Neuronal stem cell (in vitro differentiated cells): ENCODE measurements around the gene EIF2B2.
"Not testable (repeated sequence)": the region's sequence is repeated elsewhere in the genome, so short reads cannot be mapped to it uniquely, and the experiment has no call there.

ENCODE experiments used
- DNase-seq: peaks from one replicate; pipeline ENCODE4 v3.0.0-alpha.2; 2013; ENCODE audit warnings: low spot score
- H2AFZ ChIP-seq: one replicate; pipeline ENCODE4 v1.6.1; 2013; ENCODE audit warnings: mild to moderate bottlenecking, low read length, inconsistent platforms
- H2AK5ac ChIP-seq: 2 replicates; pipeline ENCODE4 v1.6.1; 2013; ENCODE audit warnings: low read depth, mild to moderate bottlenecking, inconsistent platforms, low read length, moderate library complexity, mixed read lengths
- H2BK120ac ChIP-seq: 2 replicates; pipeline ENCODE4 v1.6.1; 2013; ENCODE audit warnings: low read depth, mild to moderate bottlenecking, inconsistent platforms, low read length, moderate library complexity, mixed read lengths
- H2BK12ac ChIP-seq: one replicate; pipeline ENCODE4 v1.6.1; 2013; ENCODE audit warnings: low read length, inconsistent platforms
- H2BK15ac ChIP-seq: 2 replicates; pipeline ENCODE4 v1.6.1; 2013; ENCODE audit warnings: mild to moderate bottlenecking, low read length, inconsistent platforms, mixed read lengths
- H2BK5ac ChIP-seq: one replicate; pipeline ENCODE4 v1.6.1; 2013; ENCODE audit warnings: inconsistent platforms, mild to moderate bottlenecking, low read length, moderate library complexity
- H3K14ac ChIP-seq: one replicate; pipeline ENCODE4 v1.6.1; 2013; ENCODE audit warnings: low read length, inconsistent platforms
- H3K18ac ChIP-seq: 2 replicates; pipeline ENCODE4 v1.6.1; 2013; ENCODE audit warnings: low read length, inconsistent platforms
- H3K23ac ChIP-seq: 2 replicates; pipeline ENCODE4 v1.6.1; 2013; ENCODE audit warnings: low read depth, mild to moderate bottlenecking, mixed read lengths, low read length, inconsistent platforms; ENCODE audit not compliant: poor library complexity
- H3K27ac ChIP-seq: replicated peaks from 3 replicates; pipeline ENCODE4 v1.5.1; 2013; ENCODE audit warnings: low read length, inconsistent platforms
- H3K27me3 ChIP-seq, 3 experiments: 2 replicates each; pipeline ENCODE4 v1.6.1; 2013; ENCODE audit warnings: low read length in 3 of 3, mild to moderate bottlenecking in 2 of 3, inconsistent platforms in 1 of 3, low read depth in 1 of 3, mixed read lengths in 1 of 3, moderate library complexity in 1 of 3; ENCODE audit not compliant: control insufficient read depth in 3 of 3, insufficient read depth in 3 of 3
- H3K36me3 ChIP-seq, 2 donors: replicated peaks in 1 of 2; 2 replicates each; pipeline ENCODE4 v1.6.1; 2013; ENCODE audit warnings: low read length in 2 of 2; ENCODE audit not compliant: control insufficient read depth in 2 of 2, insufficient read depth in 2 of 2
- H3K4ac ChIP-seq: 2 replicates; pipeline ENCODE4 v1.6.1; 2013; ENCODE audit warnings: inconsistent platforms, mild to moderate bottlenecking, low read length, moderate library complexity
- H3K4me1 ChIP-seq, 2 donors: 1 replicate in 1 of 2; 2 replicates in 1 of 2; pipeline ENCODE4 v1.6.1; 2013; ENCODE audit warnings: low read length in 2 of 2, low read depth in 1 of 2; ENCODE audit not compliant: control insufficient read depth in 2 of 2, insufficient read depth in 1 of 2
- H3K4me2 ChIP-seq: one replicate; pipeline ENCODE4 v1.6.1; 2013; ENCODE audit warnings: mild to moderate bottlenecking, low read length, inconsistent platforms; ENCODE audit not compliant: insufficient read depth, poor library complexity, severe bottlenecking
- H3K4me3 ChIP-seq, 2 donors: 2 replicates each; pipeline ENCODE4 v1.5.1; 2013; ENCODE audit warnings: low read length in 2 of 2, mild to moderate bottlenecking in 2 of 2, inconsistent platforms in 1 of 2, moderate library complexity in 1 of 2
- H3K79me1 ChIP-seq: one replicate; pipeline ENCODE4 v1.6.1; 2013; ENCODE audit warnings: low read depth, mild to moderate bottlenecking, inconsistent platforms, low read length, moderate library complexity
- H3K9ac ChIP-seq: one replicate; pipeline ENCODE4 v1.6.1; 2013; ENCODE audit warnings: mild to moderate bottlenecking, low read depth, low read length, inconsistent platforms; ENCODE audit not compliant: poor library complexity
- H3K9me3 ChIP-seq, 2 donors: replicated peaks in 1 of 2; 2 replicates each; pipeline versions ENCODE3 to v1.6.1; 2013; ENCODE audit warnings: low read length in 2 of 2, mild to moderate bottlenecking in 2 of 2, inconsistent platforms in 1 of 2, low read depth in 1 of 2, mixed read lengths in 1 of 2, moderate library complexity in 1 of 2; ENCODE audit not compliant: control insufficient read depth in 2 of 2, insufficient read depth in 1 of 2
- H4K8ac ChIP-seq: one replicate; pipeline ENCODE4 v1.6.1; 2013; ENCODE audit warnings: low read depth, mild to moderate bottlenecking, inconsistent platforms, low read length, moderate library complexity
- H4K91ac ChIP-seq: one replicate; pipeline ENCODE4 v1.6.1; 2013; ENCODE audit warnings: low read length, low read depth, mild to moderate bottlenecking, inconsistent platforms; ENCODE audit not compliant: poor library complexity
- WGBS, 2 donors: extraction: QIAGEN DNeasy Blood & Tissue Kit; methylation state at CpG; one replicate each; pipeline ENCODE4 v1.1.7; 2013; ENCODE audit warnings: missing lambda C conversion rate in 2 of 2, mixed read lengths in 1 of 2; ENCODE audit not compliant: insufficient read length in 2 of 2, insufficient replicate concordance in 1 of 2; ENCODE audit errors: extremely low coverage in 2 of 2; 5-methylcytosine and 5-hydroxymethylcytosine counted together

The EIF2B2 gene

GRCh38 chr14:74994182-74994581, 8.5 kb upstream of the EIF2B2 start:
- not testable (repeated sequence) for H2BK5ac ChIP-seq, H2BK15ac ChIP-seq, H2BK120ac ChIP-seq, H3K27me3 ChIP-seq, H3K36me3 ChIP-seq, H3K9ac ChIP-seq, H3K4me3 ChIP-seq, H2BK12ac ChIP-seq, H3K79me1 ChIP-seq, H3K27ac ChIP-seq, H3K4me2 ChIP-seq, H3K14ac ChIP-seq, H3K23ac ChIP-seq, H4K8ac ChIP-seq, H3K4ac ChIP-seq, H3K18ac ChIP-seq, H4K91ac ChIP-seq, H2AFZ ChIP-seq, H3K9me3 ChIP-seq, DNase-seq, H2AK5ac ChIP-seq, H3K4me1 ChIP-seq
- WGBS, 2 donors: no CpG with 5 or more reads among the region's 28 CpGs

- not testable (repeated sequence) for H3K14ac ChIP-seq, H2BK15ac ChIP-seq, H3K4me3 ChIP-seq
These were observed 6.9 kb upstream of the EIF2B2 start for GRCh38 chr14:74995781-74996180.

GRCh38 chr14:75001261-75001660, 1.5 kb upstream of the EIF2B2 start:
- Histone ChIP-seq H4K91ac (no peak overlapping the region), H3K4me3 (no peak overlapping the region), H3K9ac (no peak overlapping the region), H2AK5ac (no peak overlapping the region), H3K27me3 (no peaks in the 10 kb centered on the region), H3K14ac (no peak overlapping the region), H4K8ac (no peak overlapping the region), H2BK120ac (no peak overlapping the region), H3K4me2 (no peak overlapping the region), H2BK15ac (no peak overlapping the region), H3K9me3 (no peaks in the 10 kb centered on the region), H3K27ac (no peak overlapping the region), H2BK5ac (no peak overlapping the region), H3K23ac (no peak overlapping the region), H3K4ac (no peak overlapping the region), H2AFZ (no peak overlapping the region), H3K4me1 (peaks cover 4 to 6% of the 10 kb centered on the region in 2 donors), H2BK12ac (no peak overlapping the region), H3K36me3 (peaks cover 4 to 23% of the 10 kb centered on the region in 2 donors), H3K79me1 (peaks cover 8% of the 10 kb centered on the region), H3K18ac (no peak overlapping the region)
- WGBS, 2 donors: no CpG with 5 or more reads among the region's 2 CpGs
- no peak for DNase-seq

More at GRCh38 chr14:74995781-74996180, 6.9 kb upstream of the EIF2B2 start:
- H3K36me3 ChIP-seq, H4K8ac ChIP-seq, H4K91ac ChIP-seq, H3K4ac ChIP-seq, DNase-seq, H2BK12ac ChIP-seq, H3K9me3 ChIP-seq, H3K79me1 ChIP-seq, H2AK5ac ChIP-seq, H3K18ac ChIP-seq, H3K4me1 ChIP-seq, H2BK5ac ChIP-seq, H3K27ac ChIP-seq, H2BK120ac ChIP-seq, H3K9ac ChIP-seq, H2AFZ ChIP-seq, H3K23ac ChIP-seq, H3K27me3 ChIP-seq, H3K4me2 ChIP-seq: not testable (repeated sequence)
- WGBS, 2 donors: no CpG with 5 or more reads among the region's 7 CpGs

- Histone ChIP-seq H2AK5ac (no peak overlapping the region), H2BK5ac (no peak overlapping the region), H3K4me2 (peak overlapping the region; percentile 41), H3K14ac (no peak overlapping the region), H4K91ac (no peak overlapping the region), H3K4ac (no peak overlapping the region), H3K9ac (no peak overlapping the region), H3K18ac (no peak overlapping the region), H3K27ac (peak overlapping the region; percentile 73), H2AFZ (peak overlapping the region; percentile 83), H2BK15ac (no peak overlapping the region), H3K9me3 (peaks cover 0 to 2% of the 10 kb centered on the region in 2 donors), H3K4me1 (peaks cover 4 to 6% of the 10 kb centered on the region in 2 donors), H4K8ac (no peak overlapping the region), H3K4me3 (peak overlapping the region in 1 of 2 donors; percentile 84), H2BK120ac (no peak overlapping the region), H3K79me1 (peaks cover 8% of the 10 kb centered on the region), H2BK12ac (no peak overlapping the region), H3K27me3 (no peaks in the 10 kb centered on the region), H3K36me3 (peaks cover 11 to 30% of the 10 kb centered on the region in 2 donors), H3K23ac (no peak overlapping the region)
- no peak for DNase-seq
- no CpG with 5 or more reads among the region's 1 CpG for WGBS, 2 donors
These were observed 822 bp upstream of the EIF2B2 start for GRCh38 chr14:75001899-75002298.
